Gastroesophageal sphincter (tissue), 4 donors: ENCODE measurements around the gene CNTNAP2. TPM values are rescaled to one million over a fixed set of nuclear protein-coding genes. Genes with fewer than 3 reads are reported as not detected.

Source experiments
- ATAC-seq: fragments of 150-250 bp; one replicate; pipeline ENCODE4 v1.9.1; 2016; ENCODE audit warnings: mild to moderate bottlenecking, moderate library complexity
- H3K27ac ChIP-seq, 4 donors: fragments of 200-600 bp; sonication (generic) in 3 of 4; 1 replicate in 3 of 4; 2 replicates in 1 of 4; pipeline ENCODE4 v1.5.1; 2016 to 2019
- H3K27me3 ChIP-seq: fragments of 200-600 bp; sonication (generic); one replicate; pipeline ENCODE4 v1.5.1; 2019
- H3K36me3 ChIP-seq, 2 donors: fragments of 200-600 bp; sonication (generic); one replicate each; pipeline ENCODE4 v1.5.1; 2019; ENCODE audit warnings: control low read depth in 1 of 2
- H3K4me1 ChIP-seq, 3 donors: fragments of 200-600 bp; sonication (generic); 1 replicate in 2 of 3; 2 replicates in 1 of 3; pipeline ENCODE4 v1.5.1; 2016 to 2019; ENCODE audit warnings: control low read depth in 2 of 3
- H3K4me3 ChIP-seq, 2 donors: fragments of 200-600 bp; sonication (generic); one replicate each; pipeline ENCODE4 v1.5.1; 2019; ENCODE audit warnings: mild to moderate bottlenecking in 1 of 2, moderate library complexity in 1 of 2
- H3K9me3 ChIP-seq, 3 donors: fragments of 200-600 bp; sonication (generic); one replicate each; pipeline ENCODE4 v1.5.1; 2017 to 2019; ENCODE audit warnings: control low read depth in 2 of 3
- CTCF ChIP-seq, 4 experiments: fragments of 200-600 bp in 2 of 4; fragments of 450-650 bp in 2 of 4; sonication (generic) in 1 of 4; IDR thresholded peaks; one replicate each; pipeline ENCODE4 v1.5.1; 2017 to 2019; ENCODE audit warnings: antibody characterized with exemption in 4 of 4, mild to moderate bottlenecking in 2 of 4, moderate library complexity in 2 of 4
- EP300 ChIP-seq: sonication (generic); formaldehyde crosslinking; IDR thresholded peaks from one replicate; pipeline ENCODE4 v1.6.1; 2017; ENCODE audit warnings: antibody characterized with exemption, mild to moderate bottlenecking
- POLR2A ChIP-seq, 2 donors: fragments of 450-650 bp; IDR thresholded peaks; one replicate each; pipeline ENCODE4 v1.6.1; 2017; ENCODE audit warnings: antibody characterized with exemption in 2 of 2, mild to moderate bottlenecking in 2 of 2, moderate library complexity in 1 of 2
- POLR2AphosphoS5 ChIP-seq: sonication (generic); formaldehyde crosslinking; IDR thresholded peaks from one replicate; pipeline ENCODE4 v1.6.1; 2017; ENCODE audit warnings: antibody characterized with exemption
- WGBS, 2 donors: methylation state at CpG; one replicate each; pipeline ENCODE4 v1.1.5; 2018; ENCODE audit warnings: low coverage in 1 of 2; 5-methylcytosine and 5-hydroxymethylcytosine counted together
- total RNA-seq, 4 donors: library from RNA; depleted of rRNA; stranded (reverse); fragments of >200 nt; gene quantifications; one replicate each; pipeline ENCODE4 v1.1.0, GENCODE V29; 2016

The CNTNAP2 gene
- total RNA-seq, 4 donors from 2014 or later, result 1.5 to 8.9 (median 3.2) TPM

GRCh38 chr7:146126767-146127509, 10.3 kb downstream of the CNTNAP2 start:
- peaks cover 6% of the 10 kb centered on the region for H3K27me3 ChIP-seq
- no peak for TF ChIP-seq POLR2A (IDR thresholded peaks at IDR 0.05)
- no peak for TF ChIP-seq POLR2AphosphoS5
- TF ChIP-seq EP300, result no peak
- TF ChIP-seq CTCF (IDR thresholded peaks at IDR 0.05), result no peak

GRCh38 chr7:146129296-146129695, 12.7 kb downstream of the CNTNAP2 start:
- Histone ChIP-seq H3K4me1 (no peaks in the 10 kb centered on the region), H3K36me3 (no peaks in the 10 kb centered on the region), H3K9me3 (no peaks in the 10 kb centered on the region), H3K27ac (no peak overlapping the region), H3K27me3 (no peaks in the 10 kb centered on the region), H3K4me3 (no peak overlapping the region)
- TF ChIP-seq CTCF (IDR thresholded peaks at IDR 0.05) (no peak), EP300 (no peak), POLR2AphosphoS5 (no peak), POLR2A (IDR thresholded peaks at IDR 0.05) (no peak)
- 13 to 25% methylated on average over 1 of the region's 1 CpG for WGBS, 2 donors
- no peak for ATAC-seq

More at GRCh38 chr7:146126767-146127509, 10.3 kb downstream of the CNTNAP2 start:
- H3K9me3 ChIP-seq, result no peaks in the 10 kb centered on the region
- no peak for ATAC-seq
- 78 to 91% methylated on average over 7 to 8 of the region's 8 CpGs for WGBS, 2 donors
- H3K27ac ChIP-seq, result no peak overlapping the region
- H3K4me1 ChIP-seq, result no peaks in the 10 kb centered on the region
- H3K4me3 ChIP-seq, result no peak overlapping the region
- no peaks in the 10 kb centered on the region for H3K36me3 ChIP-seq

DNA sequence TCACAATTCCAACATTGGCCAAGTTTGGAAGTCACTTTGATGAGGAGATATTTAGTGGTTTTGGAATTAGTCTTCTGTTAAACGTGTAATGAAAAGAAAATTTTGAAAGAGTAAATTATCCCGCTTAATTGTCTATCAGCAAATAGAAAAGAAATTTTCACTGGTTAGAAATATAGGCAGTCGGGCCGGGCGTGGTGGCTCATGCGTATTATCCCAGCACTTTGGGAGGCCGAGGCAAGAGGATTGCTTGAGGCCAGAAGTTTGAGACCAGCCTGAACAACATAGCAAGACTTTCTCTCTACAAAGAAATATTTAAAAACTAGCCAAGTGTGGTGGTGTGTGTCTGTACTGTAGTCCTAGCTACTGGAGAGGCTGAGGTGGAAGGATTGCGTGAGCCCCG, 13.4 kb downstream of the CNTNAP2 start:
- TF ChIP-seq CTCF (IDR thresholded peaks at IDR 0.05), result no peak
- no peak for TF ChIP-seq EP300
- no peak for TF ChIP-seq POLR2AphosphoS5
- no peak for TF ChIP-seq POLR2A (IDR thresholded peaks at IDR 0.05)
- ATAC-seq, result no peak
- Histone ChIP-seq H3K36me3 (no peaks in the 10 kb centered on the region), H3K4me3 (no peak overlapping the region), H3K9me3 (no peaks in the 10 kb centered on the region), H3K27me3 (no peaks in the 10 kb centered on the region), H3K27ac (no peak overlapping the region), H3K4me1 (no peaks in the 10 kb centered on the region)
- WGBS, 2 donors, result 91 to 95% methylated on average over 7 to 9 of the region's 9 CpGs

DNA sequence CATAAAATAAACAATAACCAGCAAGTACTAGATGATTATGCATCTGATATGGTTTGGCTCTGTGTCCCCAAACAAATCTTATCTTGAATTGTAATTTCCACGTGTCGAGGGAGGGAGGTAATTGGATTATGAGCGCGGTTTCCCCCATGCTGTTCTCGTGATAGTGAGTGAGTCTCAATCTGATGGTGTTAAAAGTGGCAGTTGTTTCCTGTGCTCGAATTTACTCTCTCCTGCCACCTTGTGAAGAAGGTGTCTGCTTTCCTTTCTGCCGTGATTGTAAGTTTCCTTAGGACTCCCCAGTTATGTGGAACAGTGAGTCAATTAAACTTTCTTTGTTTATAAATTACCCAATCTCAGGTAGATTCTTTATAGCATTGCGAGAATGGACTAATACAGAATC, 15.1 kb downstream of the CNTNAP2 start:
- Histone ChIP-seq H3K36me3 (no peaks in the 10 kb centered on the region), H3K27me3 (no peaks in the 10 kb centered on the region), H3K27ac (no peak overlapping the region), H3K4me1 (no peaks in the 10 kb centered on the region), H3K4me3 (no peak overlapping the region), H3K9me3 (no peaks in the 10 kb centered on the region)
- no peak for ATAC-seq
- TF ChIP-seq POLR2A (IDR thresholded peaks at IDR 0.05) (no peak), CTCF (IDR thresholded peaks at IDR 0.05) (no peak), EP300 (no peak)
- 55 to 75% methylated on average over 8 of the region's 8 CpGs for WGBS, 2 donors

GRCh38 chr7:146136357-146136875, 19.8 kb downstream of the CNTNAP2 start:
- Histone ChIP-seq H3K4me3 (no peak overlapping the region), H3K36me3 (no peaks in the 10 kb centered on the region), H3K9me3 (no peaks in the 10 kb centered on the region), H3K27ac (no peak overlapping the region), H3K4me1 (no peaks in the 10 kb centered on the region), H3K27me3 (no peaks in the 10 kb centered on the region)
- no peak for ATAC-seq
- WGBS, 2 donors, result 68 to 77% methylated on average over 6 to 11 of the region's 11 CpGs
- TF ChIP-seq POLR2A (IDR thresholded peaks at IDR 0.05), result no peak
- no peak for TF ChIP-seq EP300
- no peak for TF ChIP-seq POLR2AphosphoS5
- no peak for TF ChIP-seq CTCF (IDR thresholded peaks at IDR 0.05)
